Stimulated activated naive CD8-positive, alpha-beta T cell treated with anti-CD3 and anti-CD28 coated beads, Interleukin-15, Interleukin-2, amounts not matched to agents 100 U/mL and 50 U/mL, for 24 hours (primary cell): ENCODE measurements around the gene BCAT1.
A peak's percentile ranks its signal among the peaks of the same experiment; 100 is the strongest.
"Not testable (repeated sequence)": the region's sequence is repeated elsewhere in the genome, so short reads cannot be mapped to it uniquely, and the experiment has no call there.

Experiments used
- ATAC-seq: fragments of 150-1000 bp; cut with Tn5 transposase; one replicate; pipeline ENCODE4 v1.10.0; 2021
- DNase-seq: peaks from one replicate; pipeline ENCODE4 v3.0.0; 2021

Gene BCAT1

DNA sequence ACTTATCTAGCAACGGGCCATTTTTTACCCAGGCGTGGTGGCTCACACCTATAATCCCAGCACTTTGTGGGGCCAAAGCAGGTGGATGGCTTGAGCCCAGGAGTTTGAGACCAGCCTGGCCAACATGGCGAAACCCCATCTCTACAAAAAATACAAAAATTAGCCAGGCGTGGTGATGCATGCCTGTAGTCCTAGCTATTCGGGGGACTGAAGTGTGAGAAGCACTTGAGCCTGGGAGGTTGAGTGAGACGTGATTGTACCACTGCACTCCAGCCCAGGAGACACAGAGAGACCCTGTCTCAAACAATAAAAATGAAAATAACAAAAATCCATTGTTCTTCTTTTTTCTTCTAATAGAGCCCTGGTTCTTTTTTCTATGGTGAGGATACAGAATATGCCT is 7.5 kb upstream of the BCAT1 start:
- not testable (repeated sequence) for ATAC-seq, DNase-seq

DNA sequence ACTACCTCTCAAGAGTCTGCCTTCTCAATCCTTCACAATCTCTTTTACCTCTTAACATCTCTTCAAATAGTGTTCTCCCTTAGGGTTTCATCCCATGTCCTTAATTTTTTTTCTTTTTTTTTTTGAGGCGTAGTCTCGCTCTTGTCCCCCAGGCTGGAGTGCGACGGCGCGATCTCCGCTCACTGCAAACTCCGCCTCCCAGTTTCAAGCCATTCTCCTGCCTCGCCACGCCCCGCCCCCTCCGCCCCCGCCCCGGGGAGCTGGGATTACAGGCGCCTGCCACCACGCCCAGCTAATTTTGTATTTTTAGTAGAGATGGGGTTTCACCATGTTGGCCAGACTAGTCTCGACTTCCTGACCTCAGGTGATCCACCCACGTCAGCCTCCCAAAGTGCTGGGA is 7.0 kb upstream of the BCAT1 start:
- DNase-seq: no peak
- ATAC-seq: no peak

DNA sequence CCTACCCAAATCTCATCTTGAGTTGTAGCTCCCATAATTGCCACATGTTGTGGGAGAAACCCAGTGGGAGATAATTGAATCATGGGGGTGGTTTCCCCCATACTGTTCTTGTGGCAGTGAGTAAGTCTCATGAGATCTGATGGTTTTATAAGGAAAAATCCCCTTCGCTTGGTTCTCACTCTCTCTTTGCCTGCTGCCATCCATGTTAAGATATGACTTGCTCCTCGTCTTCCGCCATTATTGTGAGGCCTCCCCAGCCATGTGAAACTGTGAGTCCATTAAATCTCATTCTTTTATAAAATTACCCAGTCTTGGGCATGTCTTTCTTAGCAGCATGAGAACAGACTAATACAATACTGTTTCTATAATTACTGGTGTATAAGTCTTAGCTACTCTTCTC is 6.5 kb upstream of the BCAT1 start:
- DNase-seq (no peak), ATAC-seq (peak; percentile 66)

DNA sequence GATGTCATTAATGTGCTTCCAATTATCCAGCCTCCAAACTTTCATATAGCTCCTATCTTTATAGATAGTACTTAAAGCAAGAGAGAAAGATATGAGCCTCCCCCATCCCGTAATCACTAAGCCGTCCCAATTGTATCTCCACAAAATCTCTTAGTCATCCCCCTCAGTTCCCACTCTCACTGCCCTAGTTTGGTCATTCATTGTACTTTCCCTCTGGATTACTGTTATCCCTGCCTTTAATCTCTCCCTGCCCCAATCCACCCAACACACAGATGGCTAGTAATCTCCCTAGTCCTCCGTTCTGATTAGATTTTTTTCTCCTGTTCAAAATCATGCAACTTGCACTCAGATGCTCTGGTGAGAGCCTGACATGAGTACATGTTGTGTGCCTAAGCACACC is 5.4 kb upstream of the BCAT1 start:
- ATAC-seq: no peak
- no peak for DNase-seq

DNA sequence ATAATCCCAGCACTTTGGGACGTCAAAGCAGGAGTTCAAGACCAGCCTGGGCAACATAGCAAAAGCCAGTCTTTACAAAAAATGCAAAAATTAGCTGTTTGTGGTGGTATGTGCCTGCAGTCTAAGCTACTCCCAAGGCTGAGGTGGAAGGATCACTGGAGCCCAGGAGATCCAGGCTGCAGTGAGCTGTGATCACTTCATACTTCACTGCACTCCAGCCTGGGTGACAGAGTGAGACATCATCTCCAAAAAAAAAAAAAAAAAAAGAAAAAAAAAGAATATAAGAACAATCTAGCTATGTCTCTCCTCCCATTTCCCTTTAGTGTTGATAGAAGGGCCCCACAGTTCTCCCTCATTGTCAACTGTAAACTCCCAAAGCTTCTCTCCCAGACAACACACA is 3.5 kb upstream of the BCAT1 start:
- DNase-seq (no peak), ATAC-seq (no peak)

DNA sequence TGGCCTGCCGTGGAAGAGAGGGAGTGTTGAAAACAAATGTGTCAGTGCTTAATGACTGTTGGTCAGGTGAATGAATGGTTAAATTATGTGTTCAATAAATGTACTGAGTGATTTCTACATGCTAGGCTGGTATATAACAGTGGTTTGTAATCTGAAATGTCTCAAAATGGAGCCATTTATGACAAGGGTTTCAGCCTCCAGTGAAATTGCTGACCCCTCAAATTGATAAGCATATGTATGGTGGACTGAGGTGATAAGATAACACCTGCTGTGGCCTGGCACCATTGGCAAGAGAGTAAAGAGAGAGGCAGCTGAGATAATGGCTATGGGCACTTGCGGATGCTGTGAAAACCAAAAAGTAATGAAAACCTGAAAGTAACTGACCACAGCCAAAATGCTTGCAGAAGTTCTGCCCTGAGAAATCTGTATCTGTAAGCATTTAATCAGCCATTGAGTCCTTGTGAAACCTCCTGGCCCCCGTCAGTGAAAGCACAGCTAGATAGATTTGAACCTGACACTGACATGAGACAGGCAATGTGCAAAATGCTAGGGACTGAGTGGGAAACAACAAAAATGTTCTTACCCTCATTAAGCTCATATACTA is 1.4 kb upstream of the BCAT1 start:
- ATAC-seq (no peak), DNase-seq (no peak)

DNA sequence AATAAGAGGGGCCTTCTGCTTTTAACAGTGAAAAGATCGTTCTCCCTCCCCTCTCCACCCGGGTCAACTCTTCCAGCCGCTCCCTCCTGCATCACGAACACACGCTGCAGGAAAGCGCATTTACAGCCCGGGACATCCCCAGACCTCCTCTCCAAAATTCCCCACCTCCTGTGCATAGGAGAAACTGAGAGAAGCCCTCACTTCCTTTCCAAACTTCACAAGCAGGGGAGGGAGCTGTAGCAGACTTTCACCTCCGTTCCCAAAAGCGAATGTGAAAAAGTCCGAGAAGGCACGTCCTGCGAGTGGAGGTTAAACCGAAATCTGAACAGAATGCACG is 513 bp downstream of the BCAT1 start:
- peak; percentile 60 for DNase-seq
- ATAC-seq: peak; percentile 62

DNA sequence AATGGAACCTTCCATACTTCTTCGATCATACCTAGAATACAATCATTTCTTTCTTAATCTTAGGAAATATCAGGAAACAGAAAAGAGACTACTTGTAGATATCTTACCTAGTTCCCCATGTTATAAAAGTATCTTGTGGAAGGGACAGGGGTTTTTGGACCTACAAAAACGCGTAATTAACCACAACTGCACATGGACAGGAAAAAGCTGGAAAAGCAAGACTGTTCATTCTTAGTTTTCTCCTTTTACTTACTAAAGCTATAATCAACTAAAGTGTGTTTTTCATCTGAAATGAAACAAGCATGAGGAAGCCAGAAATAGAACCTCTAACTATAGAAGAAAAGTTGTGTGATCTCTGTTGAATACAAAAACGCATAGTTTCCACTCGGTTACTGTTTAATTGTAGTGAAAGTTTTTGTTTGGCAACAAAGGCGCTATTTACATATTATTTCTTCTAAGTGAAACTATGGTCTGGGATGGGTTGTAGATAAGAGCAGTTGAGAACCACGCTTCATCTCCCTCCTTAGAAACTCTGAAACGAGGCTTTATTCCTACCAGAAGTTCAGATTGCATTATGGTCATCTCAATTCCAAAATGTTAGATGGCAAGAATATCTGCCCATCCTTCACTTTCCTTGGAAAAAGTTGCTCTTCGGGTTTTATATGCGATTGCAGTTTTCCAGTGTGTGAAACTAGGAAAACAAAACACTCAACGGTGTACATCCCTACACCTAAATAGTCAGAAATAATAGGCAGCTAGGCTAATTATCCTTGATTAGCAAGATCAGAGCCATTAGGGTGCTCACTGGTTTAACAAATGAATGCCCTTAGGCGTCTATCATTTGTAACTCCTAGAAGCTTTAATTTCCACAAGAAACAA is 1.1 kb downstream of the BCAT1 start:
- DNase-seq: no peak
- ATAC-seq: no peak

DNA sequence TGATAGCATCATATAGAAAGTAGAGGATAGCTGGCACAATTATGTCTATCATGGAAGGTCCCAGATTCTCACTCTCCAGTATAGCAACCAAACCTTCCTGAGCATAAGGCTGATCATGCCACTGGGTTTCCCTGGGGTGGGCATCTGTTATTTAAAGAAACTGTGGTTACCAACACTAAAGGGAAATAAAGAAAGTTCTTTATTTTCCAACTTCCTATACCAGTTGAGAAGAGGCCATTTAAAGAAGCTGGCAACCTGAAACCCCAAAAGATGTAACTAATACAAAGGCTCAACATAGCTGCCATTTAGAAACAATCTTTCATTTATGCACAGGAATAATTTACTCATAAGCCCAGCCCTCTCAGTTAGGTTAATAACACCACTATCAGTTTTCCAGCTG is 3.1 kb downstream of the BCAT1 start:
- no peak for ATAC-seq
- no peak for DNase-seq

DNA sequence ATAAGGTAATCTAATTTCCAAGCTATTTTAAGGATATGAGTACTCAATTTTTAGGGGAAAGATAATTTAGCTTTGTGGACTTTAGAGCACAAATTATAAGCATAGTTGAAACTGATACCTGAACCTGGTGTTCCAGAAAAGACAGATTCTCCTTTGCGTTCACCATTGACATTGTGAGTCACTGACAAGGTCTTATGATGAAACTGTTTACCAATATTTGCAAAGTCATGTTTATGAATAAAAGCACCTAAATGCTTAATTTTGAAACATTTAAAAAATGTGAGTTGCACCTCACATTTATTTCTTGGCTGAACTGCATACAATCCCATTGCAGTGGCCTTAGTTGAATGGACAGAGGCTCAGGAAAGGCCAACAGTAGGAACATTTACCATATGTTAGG is 3.9 kb downstream of the BCAT1 start:
- no peak for ATAC-seq
- no peak for DNase-seq

DNA sequence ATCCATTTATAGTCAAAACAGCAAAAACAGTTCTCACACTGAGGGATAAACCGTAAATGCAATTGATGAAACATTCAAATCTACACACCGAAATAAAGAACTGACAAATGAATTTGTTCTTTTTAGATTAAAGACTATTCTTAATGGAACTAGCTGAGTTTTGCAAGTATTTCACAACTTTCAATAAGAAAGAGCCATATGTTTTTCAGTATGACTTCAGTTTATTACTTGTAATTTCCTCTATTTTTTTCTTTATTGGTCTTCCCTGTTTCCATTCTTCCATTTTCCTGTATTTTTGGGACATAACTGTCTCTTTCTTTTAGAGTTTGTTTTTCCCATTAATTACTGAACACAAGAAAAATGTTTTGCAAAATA is 4.3 kb downstream of the BCAT1 start:
- DNase-seq: no peak
- no peak for ATAC-seq

DNA sequence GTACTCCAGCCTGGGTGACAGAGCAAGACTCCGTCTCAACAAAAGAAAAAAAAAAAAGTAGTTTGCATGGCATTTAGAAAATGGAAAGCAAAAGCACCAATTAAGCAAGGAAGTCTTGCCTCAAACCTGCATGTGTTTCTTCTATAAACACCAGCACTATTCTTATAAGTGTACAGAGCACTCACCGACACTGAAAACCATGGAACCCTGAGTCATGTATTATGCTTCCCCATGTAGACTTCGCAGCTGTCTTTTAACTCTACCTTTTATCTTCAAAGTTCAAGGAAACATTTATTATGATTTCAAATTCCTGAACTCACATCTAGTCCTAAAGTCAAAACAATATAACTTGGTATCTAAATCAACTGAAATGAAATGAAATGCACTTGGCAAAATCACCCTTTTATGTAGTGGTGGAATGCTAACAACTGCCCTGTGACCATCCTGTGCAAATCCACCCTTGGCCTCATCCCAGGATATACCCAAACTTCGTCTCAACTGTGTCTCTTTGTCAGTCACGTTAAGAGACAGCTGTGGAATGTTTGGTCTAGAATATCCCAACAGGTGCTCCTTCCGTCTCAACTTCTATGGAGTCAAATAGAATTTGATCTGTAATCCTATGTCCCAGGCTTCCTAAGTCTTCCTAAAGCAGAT is 4.8 kb downstream of the BCAT1 start:
- no peak for DNase-seq

DNA sequence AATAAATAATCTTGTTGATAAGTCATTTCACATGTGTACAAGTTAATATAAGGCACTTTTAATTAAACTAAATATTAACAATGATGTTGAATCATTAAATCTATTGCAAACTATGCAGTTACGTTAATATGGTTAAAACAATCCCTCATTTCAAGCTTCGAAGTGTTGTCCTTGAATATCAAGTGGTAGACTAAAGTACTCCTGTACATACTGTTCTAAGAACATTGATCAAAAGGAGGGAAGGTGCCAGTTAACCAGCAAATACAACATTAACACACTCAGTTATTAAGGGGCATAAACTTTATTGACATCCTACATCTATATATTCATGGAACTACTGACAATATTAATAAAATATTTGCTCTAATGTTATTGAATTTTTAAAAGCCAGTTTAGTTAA is 8.7 kb downstream of the BCAT1 start:
- no peak for ATAC-seq
- no peak for DNase-seq

More for the DNA sequence above, 4.8 kb downstream of the BCAT1 start:
- ATAC-seq: no peak

DNA sequence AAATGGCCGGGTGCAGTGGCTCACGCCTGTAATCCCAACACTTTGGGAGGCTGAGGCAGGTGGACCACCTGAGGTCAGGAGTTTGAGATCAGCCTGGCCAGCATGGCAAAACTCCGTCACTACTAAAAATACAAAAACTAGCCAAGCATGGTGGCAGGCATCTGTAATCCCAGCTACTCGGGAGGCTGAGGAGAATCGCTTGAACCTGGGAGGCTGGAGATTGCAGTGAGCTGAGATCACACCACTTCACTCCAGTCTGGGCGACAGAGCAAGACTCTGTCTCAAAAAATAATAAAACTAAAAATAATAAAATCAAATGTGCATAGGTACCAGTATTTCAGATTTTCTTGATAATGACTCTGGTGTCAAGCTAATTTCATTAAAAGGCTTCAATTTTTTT is 9.3 kb downstream of the BCAT1 start:
- ATAC-seq, DNase-seq: not testable (repeated sequence)

DNA sequence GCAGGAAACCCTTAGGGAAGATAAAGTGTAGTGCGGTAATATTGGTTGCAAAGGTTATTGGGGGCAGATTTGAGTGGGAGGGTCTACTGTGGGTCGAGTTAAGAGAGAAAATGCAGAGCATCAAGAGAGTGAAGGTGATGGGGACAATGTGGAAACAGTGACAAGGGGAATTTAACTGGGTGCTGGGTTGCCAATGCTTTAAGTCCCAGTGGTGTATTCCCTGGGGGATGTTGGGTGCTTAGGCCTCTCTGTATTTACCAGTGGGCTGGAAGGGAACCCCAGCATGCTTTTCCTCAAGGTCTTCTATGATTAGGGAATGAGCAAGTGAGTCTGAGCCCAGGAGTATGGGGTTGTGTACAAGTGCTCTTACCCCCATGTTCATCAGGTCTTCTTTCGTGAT is 10.6 kb downstream of the BCAT1 start:
- no peak for DNase-seq
- ATAC-seq: no peak

DNA sequence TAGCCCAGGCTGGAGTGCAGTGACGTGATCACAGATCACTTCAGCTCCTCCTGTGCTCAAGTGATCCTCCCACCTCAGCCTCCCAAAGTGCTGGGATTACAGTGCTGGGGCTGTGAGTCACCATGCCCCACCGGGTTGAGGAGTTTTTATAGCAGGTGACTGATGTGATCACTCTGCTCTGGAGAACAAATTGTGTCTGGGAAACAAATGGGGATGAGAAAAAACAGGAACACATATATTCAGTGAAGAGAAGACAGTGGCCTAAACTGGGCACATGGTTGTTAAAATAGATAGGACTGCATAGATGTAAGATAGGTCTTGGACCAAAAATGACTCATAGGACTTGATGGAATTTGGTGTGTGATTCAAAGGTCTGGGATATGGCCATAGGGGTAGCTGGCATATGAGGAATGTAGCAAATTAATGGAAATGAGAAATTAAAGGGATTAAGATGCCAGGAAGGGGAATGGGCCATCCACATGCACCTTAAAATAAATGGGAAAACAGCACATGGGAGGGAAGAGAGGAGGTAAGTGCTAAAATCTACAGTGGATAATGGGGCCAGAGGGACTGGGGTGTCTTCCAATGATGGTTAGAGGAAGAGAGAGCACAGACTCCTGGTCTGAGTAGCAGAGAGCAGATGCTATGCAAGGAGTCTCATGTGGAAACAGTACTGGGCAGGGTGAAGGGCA is 11.2 kb downstream of the BCAT1 start:
- ATAC-seq (no peak), DNase-seq (no peak)

DNA sequence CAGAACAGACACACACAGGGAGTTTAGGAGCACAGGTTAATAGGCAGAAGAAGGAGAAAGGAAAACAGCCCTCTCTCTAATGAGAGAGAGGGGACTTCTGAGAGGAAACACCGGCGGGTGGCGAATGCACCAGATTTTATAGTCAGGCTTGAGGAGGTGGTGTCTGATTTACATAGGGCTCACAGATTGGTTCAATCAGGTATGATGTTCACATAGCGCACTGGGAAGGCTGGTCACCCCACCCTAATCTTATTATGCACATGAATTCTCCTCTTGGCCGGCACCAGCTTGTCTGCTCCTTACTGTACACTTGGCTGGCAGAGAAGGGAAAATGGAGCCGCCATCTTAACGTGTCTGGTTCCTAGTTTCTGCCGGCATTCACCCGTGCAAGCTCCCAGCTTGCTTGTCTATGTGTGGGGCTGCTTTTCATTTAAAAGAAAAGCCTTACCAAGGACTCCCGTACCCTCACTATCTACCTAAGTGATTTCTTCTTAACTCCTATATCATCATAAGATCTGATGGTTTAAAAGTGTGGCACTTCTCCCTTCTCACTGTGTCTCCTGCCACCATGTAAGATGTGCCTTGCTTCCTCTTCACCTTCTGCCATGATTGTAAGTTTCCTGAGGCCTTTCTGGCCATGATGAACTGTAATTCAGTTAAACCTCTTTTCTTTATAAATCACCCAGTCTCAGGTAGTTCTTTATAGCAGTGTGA is 15.1 kb downstream of the BCAT1 start:
- ATAC-seq: no peak
- no peak for DNase-seq

DNA sequence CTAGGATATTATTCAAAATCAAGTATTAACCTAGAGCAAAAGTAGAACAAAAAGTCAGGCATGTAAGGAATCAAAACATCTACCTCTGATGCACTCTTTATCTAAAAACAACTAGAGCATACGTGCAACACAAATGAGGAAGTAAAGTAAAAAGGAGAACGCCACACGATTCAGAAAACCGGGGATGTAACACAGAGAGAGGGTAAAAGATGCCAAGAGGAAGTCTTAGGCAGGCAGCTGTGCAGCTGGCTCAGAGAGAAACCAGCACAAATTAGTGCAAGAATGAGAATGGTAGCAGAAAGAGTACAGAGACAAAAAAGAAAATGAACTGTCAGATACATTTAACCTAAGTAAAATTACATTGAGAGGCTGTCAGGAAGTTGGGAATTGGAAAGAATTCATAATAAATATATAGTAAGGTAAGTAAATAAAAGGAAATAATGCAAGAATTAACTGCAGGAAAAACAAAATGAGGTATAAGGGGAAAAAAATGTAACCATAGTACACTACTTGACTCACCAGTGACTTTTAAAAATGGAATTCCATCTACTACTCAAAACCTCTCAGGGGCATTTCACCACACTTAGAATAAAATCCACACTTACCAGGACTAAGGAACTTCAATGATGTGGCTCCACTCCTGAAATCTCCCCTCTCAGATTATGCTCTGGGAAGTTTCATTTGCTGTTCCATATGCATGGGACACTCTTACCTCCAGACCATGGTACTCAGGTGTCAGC is 17.1 kb downstream of the BCAT1 start:
- no peak for DNase-seq
- peak; percentile 68 for ATAC-seq

DNA sequence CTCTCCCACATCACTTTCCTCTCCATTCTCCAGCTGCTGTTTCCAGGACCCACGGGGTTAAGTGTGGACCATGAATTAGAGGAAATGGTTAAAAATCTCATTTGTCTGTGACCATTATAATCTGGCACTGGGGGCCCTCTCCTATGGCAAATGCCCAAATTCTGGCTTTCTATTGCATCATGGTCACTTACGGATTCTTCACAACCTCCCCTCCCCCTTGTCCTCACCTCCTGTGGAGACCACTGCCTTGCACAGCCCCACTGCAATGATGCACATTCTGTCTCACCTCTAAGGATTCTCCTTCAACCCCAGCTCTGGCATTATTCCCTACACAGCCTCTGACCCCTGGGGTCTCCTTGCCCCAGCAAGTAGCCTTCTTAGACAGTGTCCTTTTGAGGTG is 18.9 kb downstream of the BCAT1 start:
- no peak for ATAC-seq

DNA sequence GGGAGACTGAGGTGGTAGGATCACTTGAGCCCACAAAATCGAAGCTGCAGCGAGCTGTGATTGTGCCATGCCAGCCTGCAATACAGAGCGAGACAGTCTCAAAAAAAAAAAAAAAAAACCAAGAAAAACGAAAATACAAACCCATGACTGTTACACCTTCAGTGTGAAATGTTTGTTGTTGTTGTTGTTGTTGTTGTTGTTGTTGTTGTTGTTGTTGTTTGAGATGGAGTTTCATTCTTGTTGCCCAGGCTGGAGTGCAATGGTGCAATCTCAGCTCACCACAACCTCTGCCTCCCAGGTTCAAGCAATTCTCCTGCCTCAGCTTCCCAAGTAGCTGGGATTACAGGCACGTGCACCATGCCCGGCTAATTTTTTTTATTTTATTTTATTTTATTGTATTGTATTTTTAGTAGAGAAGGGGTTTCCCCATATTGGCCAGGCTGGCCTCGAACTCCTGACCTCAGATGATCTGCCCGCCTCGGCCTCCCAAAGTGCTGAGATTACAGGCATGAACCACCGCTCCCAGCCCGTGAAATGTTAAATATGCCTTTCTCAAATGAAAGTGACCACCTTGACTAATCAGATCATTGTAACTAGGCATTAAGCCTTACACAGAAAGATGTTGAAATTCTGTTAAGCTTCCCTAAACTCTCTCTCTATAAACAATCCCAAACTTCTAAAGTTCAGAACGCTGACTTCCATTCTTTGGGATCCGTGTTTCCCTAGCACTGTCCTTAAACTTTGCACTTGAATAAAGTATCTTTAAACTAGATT is 20.2 kb downstream of the BCAT1 start:
- not testable (repeated sequence) for DNase-seq, ATAC-seq

More for the DNA sequence above, 18.9 kb downstream of the BCAT1 start:
- no peak for DNase-seq

DNA sequence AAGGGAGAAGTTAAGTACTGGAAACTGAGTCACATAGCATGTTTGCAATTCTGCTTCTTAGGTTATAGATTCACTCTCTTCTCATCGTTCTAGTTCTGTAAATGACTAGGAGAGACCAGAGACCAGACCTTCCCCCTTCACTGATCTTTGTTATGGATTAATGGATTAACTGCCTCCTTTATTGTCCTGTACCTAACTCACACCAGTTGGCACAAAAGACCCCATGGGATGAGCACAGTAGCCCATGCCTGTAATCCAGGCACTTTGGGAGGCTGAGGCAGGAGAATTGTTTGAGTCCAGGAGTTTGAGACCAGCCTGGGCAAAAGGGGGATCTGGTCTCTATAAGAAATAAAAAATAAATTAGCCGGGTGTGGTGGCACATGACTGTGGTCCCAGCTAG is 20.8 kb downstream of the BCAT1 start:
- no peak for ATAC-seq
- no peak for DNase-seq
